ENCODE measurements around the gene HACD2.

DNA sequence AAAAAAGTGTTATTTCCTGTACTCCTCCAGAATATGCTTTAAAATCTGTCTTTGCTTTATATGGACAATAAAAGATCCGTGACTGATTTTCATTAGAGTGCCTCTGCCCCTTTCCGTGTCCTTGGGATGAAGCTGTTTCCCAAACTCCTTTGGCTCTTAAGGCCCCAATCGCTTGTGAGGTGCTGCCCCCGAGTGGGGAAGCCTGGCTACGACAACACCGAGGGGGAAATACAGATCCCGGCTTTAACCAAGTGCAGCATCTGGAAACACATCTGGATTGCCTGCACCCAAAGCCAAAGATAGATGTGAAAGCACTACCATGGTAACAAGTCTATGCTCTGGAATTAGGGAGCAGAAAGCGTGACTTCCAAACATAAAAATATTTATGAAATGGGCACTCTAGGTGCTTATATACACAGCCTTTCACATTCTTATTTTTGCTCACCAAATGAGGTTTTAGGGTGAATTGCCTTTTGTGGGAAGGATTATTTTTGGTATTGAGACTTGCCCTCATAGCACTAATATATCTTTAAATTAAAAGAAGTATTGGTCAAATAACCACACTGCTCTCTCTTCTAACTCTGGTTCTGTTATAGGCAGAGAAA, 95.4 kb downstream of the HACD2 start:
- TF ChIP-seq, protein P1, sequence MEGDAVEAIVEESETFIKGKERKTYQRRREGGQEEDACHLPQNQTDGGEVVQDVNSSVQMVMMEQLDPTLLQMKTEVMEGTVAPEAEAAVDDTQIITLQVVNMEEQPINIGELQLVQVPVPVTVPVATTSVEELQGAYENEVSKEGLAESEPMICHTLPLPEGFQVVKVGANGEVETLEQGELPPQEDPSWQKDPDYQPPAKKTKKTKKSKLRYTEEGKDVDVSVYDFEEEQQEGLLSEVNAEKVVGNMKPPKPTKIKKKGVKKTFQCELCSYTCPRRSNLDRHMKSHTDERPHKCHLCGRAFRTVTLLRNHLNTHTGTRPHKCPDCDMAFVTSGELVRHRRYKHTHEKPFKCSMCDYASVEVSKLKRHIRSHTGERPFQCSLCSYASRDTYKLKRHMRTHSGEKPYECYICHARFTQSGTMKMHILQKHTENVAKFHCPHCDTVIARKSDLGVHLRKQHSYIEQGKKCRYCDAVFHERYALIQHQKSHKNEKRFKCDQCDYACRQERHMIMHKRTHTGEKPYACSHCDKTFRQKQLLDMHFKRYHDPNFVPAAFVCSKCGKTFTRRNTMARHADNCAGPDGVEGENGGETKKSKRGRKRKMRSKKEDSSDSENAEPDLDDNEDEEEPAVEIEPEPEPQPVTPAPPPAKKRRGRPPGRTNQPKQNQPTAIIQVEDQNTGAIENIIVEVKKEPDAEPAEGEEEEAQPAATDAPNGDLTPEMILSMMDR (tag by site-specific recombination; IDR thresholded peaks at IDR 0.05): peak; percentile 38; the same call in 1 of the 2 replicates
- TF ChIP-seq REPIN1 (tag by site-specific recombination; IDR thresholded peaks at IDR 0.05; ENCODE audit: low read depth): no peak
- no peak for TF ChIP-seq ZBTB7A (tag by site-specific recombination; IDR thresholded peaks at IDR 0.05; ENCODE audit: low read depth)
- TF ChIP-seq ZNF747 (tag by site-specific recombination; IDR thresholded peaks at IDR 0.05): no peak
- no peak for TF ChIP-seq ZNF830 (tag by site-specific recombination; IDR thresholded peaks at IDR 0.05; ENCODE audit: low read depth)
- no peak for TF ChIP-seq ZNF274 (IDR thresholded peaks at IDR 0.05; ENCODE audit: low read length)
- no peak for TF ChIP-seq ZNF274 (tag by site-specific recombination; IDR thresholded peaks at IDR 0.05; ENCODE audit: borderline replicate concordance)
- TF ChIP-seq, protein P2, sequence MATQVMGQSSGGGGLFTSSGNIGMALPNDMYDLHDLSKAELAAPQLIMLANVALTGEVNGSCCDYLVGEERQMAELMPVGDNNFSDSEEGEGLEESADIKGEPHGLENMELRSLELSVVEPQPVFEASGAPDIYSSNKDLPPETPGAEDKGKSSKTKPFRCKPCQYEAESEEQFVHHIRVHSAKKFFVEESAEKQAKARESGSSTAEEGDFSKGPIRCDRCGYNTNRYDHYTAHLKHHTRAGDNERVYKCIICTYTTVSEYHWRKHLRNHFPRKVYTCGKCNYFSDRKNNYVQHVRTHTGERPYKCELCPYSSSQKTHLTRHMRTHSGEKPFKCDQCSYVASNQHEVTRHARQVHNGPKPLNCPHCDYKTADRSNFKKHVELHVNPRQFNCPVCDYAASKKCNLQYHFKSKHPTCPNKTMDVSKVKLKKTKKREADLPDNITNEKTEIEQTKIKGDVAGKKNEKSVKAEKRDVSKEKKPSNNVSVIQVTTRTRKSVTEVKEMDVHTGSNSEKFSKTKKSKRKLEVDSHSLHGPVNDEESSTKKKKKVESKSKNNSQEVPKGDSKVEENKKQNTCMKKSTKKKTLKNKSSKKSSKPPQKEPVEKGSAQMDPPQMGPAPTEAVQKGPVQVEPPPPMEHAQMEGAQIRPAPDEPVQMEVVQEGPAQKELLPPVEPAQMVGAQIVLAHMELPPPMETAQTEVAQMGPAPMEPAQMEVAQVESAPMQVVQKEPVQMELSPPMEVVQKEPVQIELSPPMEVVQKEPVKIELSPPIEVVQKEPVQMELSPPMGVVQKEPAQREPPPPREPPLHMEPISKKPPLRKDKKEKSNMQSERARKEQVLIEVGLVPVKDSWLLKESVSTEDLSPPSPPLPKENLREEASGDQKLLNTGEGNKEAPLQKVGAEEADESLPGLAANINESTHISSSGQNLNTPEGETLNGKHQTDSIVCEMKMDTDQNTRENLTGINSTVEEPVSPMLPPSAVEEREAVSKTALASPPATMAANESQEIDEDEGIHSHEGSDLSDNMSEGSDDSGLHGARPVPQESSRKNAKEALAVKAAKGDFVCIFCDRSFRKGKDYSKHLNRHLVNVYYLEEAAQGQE (tag by site-specific recombination; IDR thresholded peaks at IDR 0.05): no peak
- TF ChIP-seq ZNF658 (tag by site-specific recombination; IDR thresholded peaks at IDR 0.05): no peak
- TF ChIP-seq, protein P3, sequence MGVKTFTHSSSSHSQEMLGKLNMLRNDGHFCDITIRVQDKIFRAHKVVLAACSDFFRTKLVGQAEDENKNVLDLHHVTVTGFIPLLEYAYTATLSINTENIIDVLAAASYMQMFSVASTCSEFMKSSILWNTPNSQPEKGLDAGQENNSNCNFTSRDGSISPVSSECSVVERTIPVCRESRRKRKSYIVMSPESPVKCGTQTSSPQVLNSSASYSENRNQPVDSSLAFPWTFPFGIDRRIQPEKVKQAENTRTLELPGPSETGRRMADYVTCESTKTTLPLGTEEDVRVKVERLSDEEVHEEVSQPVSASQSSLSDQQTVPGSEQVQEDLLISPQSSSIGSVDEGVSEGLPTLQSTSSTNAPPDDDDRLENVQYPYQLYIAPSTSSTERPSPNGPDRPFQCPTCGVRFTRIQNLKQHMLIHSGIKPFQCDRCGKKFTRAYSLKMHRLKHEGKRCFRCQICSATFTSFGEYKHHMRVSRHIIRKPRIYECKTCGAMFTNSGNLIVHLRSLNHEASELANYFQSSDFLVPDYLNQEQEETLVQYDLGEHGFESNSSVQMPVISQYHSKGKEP (tag by site-specific recombination; IDR thresholded peaks at IDR 0.05): no peak
- TF ChIP-seq, protein P4, sequence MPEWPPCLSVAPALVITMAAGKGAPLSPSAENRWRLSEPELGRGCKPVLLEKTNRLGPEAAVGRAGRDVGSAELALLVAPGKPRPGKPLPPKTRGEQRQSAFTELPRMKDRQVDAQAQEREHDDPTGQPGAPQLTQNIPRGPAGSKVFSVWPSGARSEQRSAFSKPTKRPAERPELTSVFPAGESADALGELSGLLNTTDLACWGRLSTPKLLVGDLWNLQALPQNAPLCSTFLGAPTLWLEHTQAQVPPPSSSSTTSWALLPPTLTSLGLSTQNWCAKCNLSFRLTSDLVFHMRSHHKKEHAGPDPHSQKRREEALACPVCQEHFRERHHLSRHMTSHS (tag by site-specific recombination; IDR thresholded peaks at IDR 0.05): no peak
- TF ChIP-seq, protein P5, sequence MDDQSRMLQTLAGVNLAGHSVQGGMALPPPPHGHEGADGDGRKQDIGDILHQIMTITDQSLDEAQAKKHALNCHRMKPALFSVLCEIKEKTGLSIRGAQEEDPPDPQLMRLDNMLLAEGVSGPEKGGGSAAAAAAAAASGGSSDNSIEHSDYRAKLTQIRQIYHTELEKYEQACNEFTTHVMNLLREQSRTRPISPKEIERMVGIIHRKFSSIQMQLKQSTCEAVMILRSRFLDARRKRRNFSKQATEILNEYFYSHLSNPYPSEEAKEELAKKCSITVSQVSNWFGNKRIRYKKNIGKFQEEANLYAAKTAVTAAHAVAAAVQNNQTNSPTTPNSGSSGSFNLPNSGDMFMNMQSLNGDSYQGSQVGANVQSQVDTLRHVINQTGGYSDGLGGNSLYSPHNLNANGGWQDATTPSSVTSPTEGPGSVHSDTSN (CRISPR knock-in tag; IDR thresholded peaks at IDR 0.05): no peak
- TF ChIP-seq ZNF558 (tag by site-specific recombination; IDR thresholded peaks at IDR 0.05): no peak
- TF ChIP-seq ZNF561 (tag by site-specific recombination; IDR thresholded peaks at IDR 0.05; ENCODE audit: borderline replicate concordance): no peak
- no peak for TF ChIP-seq ZNF416 (tag by site-specific recombination; IDR thresholded peaks at IDR 0.05)

Measured in HEK293 (cell line).